GM23338 (cell line): Measurements from ENCODE around the gene COBLL1.

Source experiments
- EZH2 ChIP-seq: fragments of 200-600 bp; sonication (generic); IDR thresholded peaks from one replicate; pipeline ENCODE4 v1.8.0; 2017; ENCODE audit warnings: antibody characterized with exemption, mild to moderate bottlenecking, low read depth; ENCODE audit not compliant: unreplicated experiment
- TF ChIP-seq, protein P1 (sequence below), 2 experiments: fragments of 200-600 bp in 1 of 2; sonication (generic) in 1 of 2; conservative IDR thresholded peaks; 2 replicates each; pipeline versions ENCODE4 v1.5.1 to v1.6.1; 2016 to 2017; ENCODE audit warnings: antibody characterized with exemption in 2 of 2, low read depth in 2 of 2, mild to moderate bottlenecking in 2 of 2, moderate library complexity in 1 of 2

DNA sequence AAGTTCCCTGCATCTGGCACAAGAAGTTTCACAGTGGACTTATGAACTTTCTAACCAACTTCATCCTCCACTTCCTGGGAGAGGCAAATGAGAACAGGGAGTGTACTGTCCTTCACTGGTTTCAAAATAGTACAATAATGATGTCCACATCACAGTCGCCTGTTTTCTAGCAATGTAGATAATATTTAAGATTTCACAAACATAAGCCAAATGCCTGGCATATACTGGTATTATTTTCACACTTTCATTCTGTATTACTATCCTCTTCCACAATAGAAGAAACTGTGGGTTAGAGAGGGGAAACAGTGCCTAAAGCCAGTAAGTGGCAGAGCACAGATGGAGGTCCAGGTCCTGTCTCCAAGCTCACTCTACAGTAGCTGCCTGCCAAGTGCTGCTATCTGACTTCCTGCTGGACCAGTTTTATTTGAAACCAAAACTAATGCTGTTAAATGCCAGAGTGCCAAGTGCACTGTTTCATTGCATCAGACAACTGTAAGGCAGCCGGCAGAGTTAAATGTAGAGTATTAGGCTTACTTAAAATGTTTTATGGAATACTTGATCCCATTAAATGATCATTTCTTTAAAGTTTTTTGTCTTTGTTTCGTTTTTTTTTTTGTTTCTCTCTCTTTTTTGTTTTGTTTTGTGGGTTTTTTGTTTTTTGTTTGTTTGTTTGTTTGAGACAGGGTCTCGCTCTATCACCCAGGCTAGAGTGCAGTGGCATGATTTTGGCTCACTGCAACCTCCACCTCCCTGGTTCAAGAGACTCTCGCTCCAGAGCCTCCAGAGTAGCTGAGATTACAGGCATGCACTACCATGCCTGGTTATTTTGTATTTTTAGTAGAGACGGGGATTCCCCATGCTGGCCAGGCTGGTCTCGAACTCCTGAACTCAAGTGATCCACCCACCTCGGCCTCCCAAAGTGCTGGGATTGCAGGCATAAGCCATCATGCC lies 15.1 kb downstream of the COBLL1 start:
- TF ChIP-seq, protein P1, sequence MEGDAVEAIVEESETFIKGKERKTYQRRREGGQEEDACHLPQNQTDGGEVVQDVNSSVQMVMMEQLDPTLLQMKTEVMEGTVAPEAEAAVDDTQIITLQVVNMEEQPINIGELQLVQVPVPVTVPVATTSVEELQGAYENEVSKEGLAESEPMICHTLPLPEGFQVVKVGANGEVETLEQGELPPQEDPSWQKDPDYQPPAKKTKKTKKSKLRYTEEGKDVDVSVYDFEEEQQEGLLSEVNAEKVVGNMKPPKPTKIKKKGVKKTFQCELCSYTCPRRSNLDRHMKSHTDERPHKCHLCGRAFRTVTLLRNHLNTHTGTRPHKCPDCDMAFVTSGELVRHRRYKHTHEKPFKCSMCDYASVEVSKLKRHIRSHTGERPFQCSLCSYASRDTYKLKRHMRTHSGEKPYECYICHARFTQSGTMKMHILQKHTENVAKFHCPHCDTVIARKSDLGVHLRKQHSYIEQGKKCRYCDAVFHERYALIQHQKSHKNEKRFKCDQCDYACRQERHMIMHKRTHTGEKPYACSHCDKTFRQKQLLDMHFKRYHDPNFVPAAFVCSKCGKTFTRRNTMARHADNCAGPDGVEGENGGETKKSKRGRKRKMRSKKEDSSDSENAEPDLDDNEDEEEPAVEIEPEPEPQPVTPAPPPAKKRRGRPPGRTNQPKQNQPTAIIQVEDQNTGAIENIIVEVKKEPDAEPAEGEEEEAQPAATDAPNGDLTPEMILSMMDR (conservative IDR thresholded peaks at IDR 0.05; ENCODE audit: low read depth in 2 of 2) = no peak
- no peak for TF ChIP-seq EZH2
